NCI-H82 (cell line): Measurements from ENCODE around the gene NPFF.
"Not testable (repeated sequence)": the region's sequence is repeated elsewhere in the genome, so short reads cannot be mapped to it uniquely, and the experiment has no call there.

Experiments
- DNase-seq: peaks from one replicate; lab custom pipeline; 2025; lab: John Stamatoyannopoulos, UW

The NPFF gene

GRCh38 chr12:53506881-53507602 is at the start of gene NPFF:
Gene NPFF (minus strand): TSS chr12:53507484. CDS start chr12:53507474, 10 bp downstream.
- DNase-seq: no peak

DNA sequence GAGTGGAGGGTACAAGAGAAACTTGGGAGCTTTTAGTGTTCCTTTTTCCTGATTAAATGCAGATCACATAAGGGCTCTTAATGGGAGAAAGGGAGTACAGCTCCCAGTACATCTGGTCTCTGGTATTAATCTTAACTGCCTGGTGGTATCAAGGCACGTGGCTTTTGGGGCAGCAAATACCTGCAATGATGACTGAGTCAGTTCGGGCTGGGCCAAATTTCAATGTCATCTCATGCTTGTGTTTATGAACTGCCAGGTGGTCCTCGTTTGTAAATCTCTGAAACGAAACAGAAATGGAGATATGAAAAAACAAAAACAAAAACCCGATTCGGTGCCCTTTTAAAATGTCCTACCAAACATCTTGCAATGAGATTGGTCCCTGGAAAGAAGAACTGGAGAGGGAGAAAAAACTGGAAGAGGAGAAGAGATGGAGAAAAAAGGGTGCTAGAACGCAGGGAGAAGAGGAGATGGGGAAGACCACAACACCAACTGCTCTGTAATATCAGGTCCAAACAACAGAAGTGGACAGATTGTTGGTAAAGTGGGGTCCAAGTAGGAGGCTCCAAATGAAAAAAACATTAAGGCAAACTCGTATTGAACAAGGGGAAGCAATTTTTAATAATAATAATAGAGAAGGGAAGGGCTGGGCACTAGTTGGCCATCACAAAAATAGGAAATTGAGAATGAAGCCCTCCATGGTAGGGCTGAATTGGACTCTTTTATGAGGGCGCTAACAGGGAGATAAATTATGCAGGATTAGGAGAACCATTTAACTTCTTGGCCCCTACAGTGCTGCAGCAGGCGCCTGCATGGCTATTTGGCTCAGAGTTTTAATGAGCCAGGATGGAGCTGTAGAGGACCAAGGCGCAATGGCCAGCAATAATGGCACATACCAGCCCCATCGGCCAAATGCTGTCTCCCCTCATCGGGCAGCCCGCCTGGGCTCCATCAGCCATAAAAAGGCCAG is 45.4 kb upstream of the NPFF start:
- peak; percentile 16 for DNase-seq

DNA sequence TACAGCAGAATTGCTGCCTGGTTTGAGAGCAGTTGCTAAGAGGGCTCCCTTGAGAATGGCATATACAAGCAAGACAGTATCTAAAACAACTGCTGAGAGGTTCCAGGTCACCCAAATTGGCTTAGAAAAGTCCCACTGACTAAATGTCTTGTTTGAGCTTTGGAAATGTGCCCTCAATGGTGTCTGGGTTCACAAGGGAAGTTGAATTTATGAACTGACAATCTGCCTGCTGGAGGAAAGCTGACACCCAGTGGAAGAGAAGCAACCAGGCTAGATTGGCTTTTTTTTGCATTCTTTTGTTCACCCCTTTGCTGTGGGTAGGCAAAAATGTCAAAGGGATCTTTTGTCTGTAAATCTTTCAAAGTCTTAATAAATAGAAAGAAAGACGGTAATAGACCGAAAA is 44.6 kb upstream of the NPFF start:
- DNase-seq: no peak

DNA sequence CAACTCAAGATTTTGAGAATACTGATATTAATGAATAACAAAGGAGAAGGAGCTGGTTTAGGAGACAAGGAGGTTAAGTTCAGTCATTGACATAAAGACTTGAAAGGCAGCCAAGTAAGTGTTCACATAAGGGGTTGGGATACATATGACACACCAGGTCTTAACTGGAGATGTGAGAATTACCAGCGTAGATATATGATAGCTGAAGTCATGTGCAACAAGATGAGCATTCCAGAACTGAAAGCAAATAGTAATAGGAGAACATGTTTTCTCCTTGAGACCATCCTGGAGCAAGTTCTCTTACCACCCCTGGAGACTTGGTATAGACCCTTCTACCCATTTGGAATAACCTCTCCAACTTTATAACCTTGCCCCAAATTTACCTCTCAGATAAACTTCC is 43.3 kb upstream of the NPFF start:
- DNase-seq: no peak

GRCh38 chr12:53550131-53550530 is 42.8 kb upstream of the NPFF start:
- not testable (repeated sequence) for DNase-seq

- DNase-seq: not testable (repeated sequence)
Measured at GRCh38 chr12:53548354-53548753, 41.1 kb upstream of the NPFF start.

DNA sequence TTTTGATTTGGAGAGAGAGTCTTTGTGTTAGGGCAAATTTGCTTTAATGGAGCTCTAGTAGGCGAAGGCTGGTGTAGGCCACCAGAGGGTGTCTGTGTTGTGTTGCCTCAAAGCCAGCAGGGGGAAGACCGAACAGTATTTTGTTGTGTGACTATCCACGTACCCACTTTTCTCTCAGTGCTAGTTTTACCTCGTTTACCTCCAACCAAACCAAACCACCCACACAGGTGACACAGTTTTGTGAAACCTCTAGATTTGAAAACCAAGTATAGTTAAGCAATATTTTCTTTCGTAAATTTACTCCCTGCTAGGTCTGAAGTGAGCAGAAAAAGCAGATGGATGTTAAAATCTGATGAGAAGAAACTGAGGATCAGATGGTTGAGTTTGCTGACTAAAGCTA is 36.3 kb upstream of the NPFF start:
- peak; percentile 81 for DNase-seq

DNA sequence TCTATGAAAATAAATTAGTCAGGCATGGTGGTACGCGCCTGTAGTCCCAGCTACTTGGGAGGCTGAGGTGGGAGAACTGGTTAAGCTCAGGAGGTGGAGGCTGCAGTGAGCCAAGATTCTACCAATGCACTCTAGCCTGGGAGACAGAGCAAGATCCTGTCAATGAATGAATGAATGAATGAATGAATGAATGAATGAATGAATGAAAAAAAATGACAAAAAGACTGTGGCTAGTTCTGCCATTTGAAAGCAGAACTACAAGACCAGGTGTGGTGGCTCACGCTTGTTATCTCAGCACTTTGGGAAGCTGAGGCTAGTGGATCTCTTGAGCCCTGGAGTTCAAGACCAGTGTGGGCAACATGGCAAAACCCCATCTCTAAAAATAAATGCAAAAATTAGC is 32.2 kb upstream of the NPFF start:
- no peak for DNase-seq

GRCh38 chr12:53538209-53538689 is 31.0 kb upstream of the NPFF start:
- no peak for DNase-seq

DNA sequence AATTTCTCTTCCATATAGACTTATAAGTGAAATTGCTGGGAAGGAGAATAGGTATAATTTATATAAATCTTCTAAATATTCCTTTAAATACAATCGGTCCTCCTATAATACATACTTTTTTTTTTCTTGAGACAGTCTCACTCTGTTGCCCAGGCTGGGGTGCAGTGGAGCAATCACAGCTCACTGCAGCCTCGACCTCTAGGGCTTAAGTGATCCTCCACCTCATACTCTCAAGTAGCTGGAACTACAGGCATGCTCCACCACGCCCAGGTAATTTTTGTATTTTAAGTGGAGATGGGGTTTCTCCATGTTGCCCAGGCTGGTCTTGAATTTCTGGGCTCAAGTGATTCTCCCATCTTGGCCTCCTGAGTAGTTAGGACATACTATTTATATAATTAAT is 29.7 kb upstream of the NPFF start:
- no peak for DNase-seq

- peak; percentile 29 for DNase-seq
Measured at GRCh38 chr12:53533471-53533870, 26.2 kb upstream of the NPFF start.

DNA sequence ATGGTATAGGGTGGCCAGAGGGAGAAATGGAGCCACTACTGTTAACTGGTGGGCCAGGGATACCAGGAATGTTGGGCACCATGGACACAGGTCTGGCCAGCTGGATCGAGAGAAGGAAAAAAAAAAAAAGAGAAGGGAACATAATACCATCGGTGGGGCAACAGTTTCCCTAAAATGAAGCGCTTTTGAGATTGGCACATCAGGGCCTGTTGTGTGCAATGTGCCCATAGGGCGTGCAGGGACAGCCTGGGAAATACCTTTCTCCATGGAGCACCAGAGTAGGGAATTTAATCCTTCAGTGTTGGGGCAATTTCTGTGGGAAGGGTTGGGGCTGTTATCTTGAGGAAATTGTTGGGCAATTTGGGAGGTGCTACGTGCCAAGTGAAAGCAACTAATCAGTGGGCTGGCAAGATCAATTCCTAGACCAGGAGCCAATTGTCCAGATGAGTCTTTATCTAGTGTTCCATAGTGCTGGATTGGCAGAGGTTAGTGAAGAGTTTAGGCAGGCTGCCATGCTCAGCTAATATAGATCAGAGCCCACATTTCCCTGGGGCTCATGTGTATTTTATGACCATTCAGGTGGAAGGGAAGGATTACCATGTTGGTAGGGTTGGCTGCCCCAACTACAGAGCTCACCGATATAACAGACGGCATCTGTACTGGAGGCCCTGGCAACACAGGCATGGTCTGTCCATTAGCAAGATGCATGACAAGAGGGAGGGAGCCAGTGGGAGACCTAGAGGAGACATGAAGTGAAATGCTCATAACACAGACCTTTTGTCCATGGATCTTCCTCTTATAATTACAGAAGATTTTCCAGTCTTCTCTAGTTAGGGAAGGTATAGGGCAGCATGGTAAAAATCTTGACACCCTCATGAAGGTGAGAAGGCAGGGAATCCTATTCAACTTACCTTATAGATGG is 25.5 kb upstream of the NPFF start:
- DNase-seq: peak; percentile 29

- peak; percentile 19 for DNase-seq
Measured at GRCh38 chr12:53532021-53532420, 24.7 kb upstream of the NPFF start.

DNA sequence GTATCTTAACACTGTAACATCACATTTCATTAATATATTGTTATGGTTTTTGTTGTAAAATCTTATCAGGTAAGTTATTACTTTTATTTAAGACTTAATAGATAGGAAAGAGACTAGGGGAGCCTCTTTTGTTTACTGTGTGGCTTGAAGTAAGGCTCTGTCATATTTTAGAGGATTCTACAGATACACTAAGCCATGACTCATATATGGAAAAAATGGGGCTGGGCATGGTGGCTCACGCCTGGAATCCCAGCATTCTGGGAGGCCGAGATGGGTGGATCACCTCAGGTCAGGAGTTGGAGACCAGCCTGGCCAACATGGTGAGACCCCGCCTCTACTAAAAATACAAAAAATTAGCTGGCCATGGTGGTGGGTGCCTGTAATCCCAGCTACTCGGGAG is 23.6 kb upstream of the NPFF start:
- no peak for DNase-seq

GRCh38 chr12:53530061-53530460 is 22.8 kb upstream of the NPFF start:
- peak; percentile 69 for DNase-seq

DNA sequence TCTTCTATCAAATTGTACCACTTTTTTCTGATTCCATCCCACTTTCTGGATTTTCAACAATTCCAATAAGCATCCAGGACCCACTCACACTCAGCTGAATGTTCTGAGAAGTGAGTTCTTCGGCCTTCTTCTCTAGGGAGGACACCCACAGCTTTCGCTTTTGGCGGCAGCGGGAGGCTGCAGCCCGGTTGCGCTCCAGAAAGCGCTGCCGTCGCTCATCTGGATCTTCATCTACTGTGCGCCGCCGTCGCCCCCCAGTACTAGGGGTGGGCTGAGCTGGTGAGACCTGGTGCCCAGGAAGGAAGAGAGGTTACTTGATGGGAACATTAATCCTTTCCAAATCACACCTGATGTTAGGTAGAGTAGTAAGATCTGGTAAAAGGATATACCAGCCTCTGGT is 17.2 kb upstream of the NPFF start:
- DNase-seq: no peak

- no peak for DNase-seq
Measured at GRCh38 chr12:53523131-53523530, 15.8 kb upstream of the NPFF start.

GRCh38 chr12:53518381-53518780 is 11.1 kb upstream of the NPFF start:
- no peak for DNase-seq

- DNase-seq: no peak
Measured at GRCh38 chr12:53516758-53517455, 9.6 kb upstream of the NPFF start.

- DNase-seq: no peak
Measured at GRCh38 chr12:53515291-53515680, 8.0 kb upstream of the NPFF start.

GRCh38 chr12:53514628-53515290 is 7.5 kb upstream of the NPFF start:
- DNase-seq: no peak
